HCT116 (cell line): ENCODE measurements around the gene CSRNP2. TPM values are rescaled to one million over a fixed set of nuclear protein-coding genes. Genes with fewer than 3 reads are reported as not detected.
A peak's percentile ranks its signal among the peaks of the same experiment; 100 is the strongest.

ENCODE experiments used
- ATAC-seq: fragments of 200-7000 bp; cut with Tn5 transposase; 2 replicates; pipeline ENCODE4 v1.9.1; 2020; ENCODE audit warnings: mild to moderate bottlenecking, moderate library complexity
- BruUV-seq: library from RNA; stranded (reverse); fragments of 400-500 nt; replicated peaks from 2 replicates; lab custom pipeline; 2021; lab: Mats Ljungman, UMichigan
- CTCF ChIA-PET: fragments of 300-600 bp; sonication (Branson Sonifier 250); formaldehyde crosslinking; loops from one replicate; lab custom pipeline; 2021; ENCODE audit warnings: antibody characterized with exemption; lab: Charles Lee
- POLR2A ChIA-PET: fragments of 300-600, 350-600 bp; sonication (Branson Sonifier 250); formaldehyde crosslinking; loops from one replicate; lab custom pipeline; 2021; ENCODE audit warnings: antibody characterized with exemption; lab: Charles Lee
- RAD21 ChIA-PET, 2 experiments: fragments of 300-600 bp; sonication (Branson Sonifier 250); formaldehyde crosslinking; loops; one replicate each; lab custom pipeline; 2023; ENCODE audit warnings: low total read pairs in 2 of 2; ENCODE audit not compliant: uncharacterized antibody in 2 of 2, unreplicated experiment in 2 of 2, low non-redundant PET in 1 of 2; lab: Charles Lee
- DNase-seq: peaks from one replicate; pipeline ENCODE4 v3.0.0-alpha.2; 2010; ENCODE audit warnings: low read depth, low spot score
- H2AFZ ChIP-seq: fragments of 200-600 bp; shearing (Covaris generic), sonication (generic); 2 replicates; pipeline ENCODE4 v1.6.1; 2017; ENCODE audit warnings: low read depth, mixed run types, mixed read lengths, antibody characterized with exemption, low read length; ENCODE audit not compliant: poor library complexity, severe bottlenecking
- H3K27ac ChIP-seq: 2 replicates; pipeline ENCODE4 v1.5.1; 2012; ENCODE audit warnings: low read depth, low read length
- H3K27me3 ChIP-seq: fragments of 200-600 bp; sonication (generic); 2 replicates; pipeline ENCODE4 v1.6.1; 2016; ENCODE audit warnings: mixed run types, low read length, mixed read lengths; ENCODE audit not compliant: insufficient read depth
- H3K36me3 ChIP-seq, 2 experiments: fragments of 200-500 bp in 1 of 2; fragments of 200-600 bp in 1 of 2; sonication (Bioruptor generic) in 1 of 2; sonication (generic) in 1 of 2; 2 replicates each; pipeline versions ENCODE4 v1.5.1 to v1.6.1; 2014 to 2016; ENCODE audit warnings: low read length in 2 of 2, inconsistent platforms in 1 of 2, mixed read lengths in 1 of 2, mixed run types in 1 of 2; ENCODE audit not compliant: insufficient read depth in 2 of 2, control insufficient read depth in 1 of 2
- H3K4me1 ChIP-seq, 2 experiments: fragments of 200-600 bp in 1 of 2; sonication (generic) in 1 of 2; 2 replicates each; pipeline versions ENCODE4 v1.5.1 to v1.6.1; 2012 to 2017; ENCODE audit warnings: low read length in 2 of 2, inconsistent platforms in 1 of 2, mild to moderate bottlenecking in 1 of 2, mixed read lengths in 1 of 2, mixed run types in 1 of 2, moderate library complexity in 1 of 2; ENCODE audit not compliant: insufficient read depth in 2 of 2, control insufficient read depth in 1 of 2
- H3K4me2 ChIP-seq: fragments of 200-600 bp; sonication (generic); 2 replicates; pipeline ENCODE4 v1.6.1; 2017; ENCODE audit warnings: mixed run types, low read length, mixed read lengths
- H3K4me3 ChIP-seq, 2 experiments: fragments of 200-600 bp in 1 of 2; sonication (generic) in 1 of 2; replicated peaks in 1 of 2; 2 replicates each; pipeline ENCODE4 v1.5.1; 2011 to 2016; ENCODE audit warnings: low read length in 2 of 2, control low read depth in 1 of 2, low read depth in 1 of 2, mild to moderate bottlenecking in 1 of 2, mixed read lengths in 1 of 2, mixed run types in 1 of 2
- H3K79me2 ChIP-seq: fragments of 200-600 bp; sonication (generic); 2 replicates; pipeline ENCODE4 v1.6.1; 2017; ENCODE audit warnings: mild to moderate bottlenecking, mixed run types, low read length, moderate library complexity, mixed read lengths; ENCODE audit not compliant: insufficient read depth
- H3K9ac ChIP-seq: fragments of 200-600 bp; sonication (generic); 2 replicates; pipeline ENCODE4 v1.6.1; 2016; ENCODE audit warnings: low read length, mixed read lengths
- H3K9me2 ChIP-seq: fragments of 200-600 bp; sonication (generic), shearing (Covaris generic); 2 replicates; pipeline ENCODE4 v1.6.1; 2017; ENCODE audit warnings: mixed run types, mild to moderate bottlenecking, moderate library complexity; ENCODE audit not compliant: insufficient read depth
- H3K9me3 ChIP-seq, 2 experiments: fragments of 200-500 bp in 1 of 2; fragments of 200-600 bp in 1 of 2; sonication (Bioruptor generic) in 1 of 2; sonication (generic) in 1 of 2; 2 replicates each; pipeline ENCODE4 v1.6.1; 2014 to 2017; ENCODE audit warnings: low read length in 2 of 2, mixed read lengths in 2 of 2, inconsistent platforms in 1 of 2, low read depth in 1 of 2, mild to moderate bottlenecking in 1 of 2, mixed run types in 1 of 2, moderate library complexity in 1 of 2; ENCODE audit not compliant: control insufficient read depth in 1 of 2, insufficient read depth in 1 of 2
- H4K20me1 ChIP-seq: fragments of 200-600 bp; sonication (generic), shearing (Covaris generic); 2 replicates; pipeline ENCODE4 v1.6.1; 2017; ENCODE audit warnings: mixed run types, mild to moderate bottlenecking, moderate library complexity; ENCODE audit not compliant: insufficient read depth
- CBX3 ChIP-seq: IDR thresholded peaks from 2 replicates; pipeline ENCODE4 v1.6.1; 2012; ENCODE audit warnings: low read depth
- EGR1 ChIP-seq: IDR thresholded peaks from 2 replicates; pipeline ENCODE4 v1.6.1; 2012; ENCODE audit warnings: low read depth
- ELF1 ChIP-seq: IDR thresholded peaks from 2 replicates; pipeline ENCODE4 v1.6.1; 2012; ENCODE audit warnings: low read depth, borderline replicate concordance
- EZH2 ChIP-seq: fragments of 200-600 bp; sonication (generic); IDR thresholded peaks from 2 replicates; pipeline ENCODE4 v1.6.1; 2017; ENCODE audit warnings: antibody characterized with exemption, mixed run types
- EZH2phosphoT487 ChIP-seq: fragments of 200-600 bp; IDR thresholded peaks from 2 replicates; pipeline ENCODE4 v1.6.1; 2018; ENCODE audit warnings: antibody characterized with exemption, borderline replicate concordance
- FOSL1 ChIP-seq: IDR thresholded peaks from 2 replicates; pipeline ENCODE4 v1.6.1; 2012; ENCODE audit warnings: low read depth
- POLR2A ChIP-seq: IDR thresholded peaks from 2 replicates; pipeline ENCODE4 v1.7.0; 2011; ENCODE audit warnings: borderline replicate concordance; ENCODE audit not compliant: insufficient read depth, insufficient read length; ENCODE audit errors: extremely low read depth
- POLR2AphosphoS5 ChIP-seq: IDR thresholded peaks from 2 replicates; pipeline ENCODE4 v1.6.1; 2011; ENCODE audit warnings: mild to moderate bottlenecking, low read depth, low read length, moderate library complexity
- SIN3A ChIP-seq: IDR thresholded peaks from 2 replicates; pipeline ENCODE4 v1.6.1; 2012; ENCODE audit warnings: low read depth
- SP1 ChIP-seq: IDR thresholded peaks from 2 replicates; pipeline ENCODE4 v1.6.1; 2012; ENCODE audit warnings: low read depth
- SRF ChIP-seq: IDR thresholded peaks from 2 replicates; pipeline ENCODE4 v1.6.1; 2012; ENCODE audit warnings: low read depth
- TCF7L2 ChIP-seq: IDR thresholded peaks from 2 replicates; pipeline ENCODE4 v1.7.0; 2011; ENCODE audit warnings: borderline replicate concordance, inconsistent platforms; ENCODE audit not compliant: insufficient read depth, insufficient read length; ENCODE audit errors: extremely low read depth
- YY1 ChIP-seq: IDR thresholded peaks from 2 replicates; pipeline ENCODE4 v1.6.1; 2011; ENCODE audit warnings: low read length, low read depth, moderate library complexity, mild to moderate bottlenecking; ENCODE audit not compliant: insufficient replicate concordance; ENCODE audit errors: extremely low read depth
- ZFX ChIP-seq: fragments of 450-650 bp; IDR thresholded peaks from 2 replicates; pipeline ENCODE4 v1.6.1; 2017
- intact Hi-C: fragments of 100-400 bp; cut with micrococcal nuclease; formaldehyde crosslinking; loops from 2 replicates; pipeline ENCODE4 v1.10.0; 2022
- total RNA-seq: library from RNA; stranded (reverse); gene quantifications from one replicate; pipeline ENCODE4 v1.2.1, GENCODE V29; 2021; ENCODE audit not compliant: unreplicated experiment
- TF ChIP-seq, protein P1 (sequence below): IDR thresholded peaks from 2 replicates; pipeline ENCODE4 v1.6.1; 2012; ENCODE audit warnings: low read depth
- TF ChIP-seq, protein P2 (sequence below): IDR thresholded peaks from 2 replicates; pipeline ENCODE4 v1.6.1; 2012
- TF ChIP-seq, protein P3 (sequence below), 3 experiments: fragments of 200-600 bp in 1 of 3; sonication (generic) in 1 of 3; IDR thresholded peaks in 2 of 3; conservative IDR thresholded peaks in 1 of 3; 2 replicates each; pipeline ENCODE4 v1.5.1; 2012 to 2017; ENCODE audit warnings: low read depth in 2 of 3, low read length in 2 of 3, antibody characterized with exemption in 1 of 3, borderline replicate concordance in 1 of 3, control low read depth in 1 of 3, mild to moderate bottlenecking in 1 of 3, mixed read lengths in 1 of 3, mixed run types in 1 of 3, moderate library complexity in 1 of 3; ENCODE audit not compliant: insufficient read depth in 1 of 3

Gene CSRNP2
- total RNA-seq, 1 experiment from 2014 or later: 19.0 TPM

DNA sequence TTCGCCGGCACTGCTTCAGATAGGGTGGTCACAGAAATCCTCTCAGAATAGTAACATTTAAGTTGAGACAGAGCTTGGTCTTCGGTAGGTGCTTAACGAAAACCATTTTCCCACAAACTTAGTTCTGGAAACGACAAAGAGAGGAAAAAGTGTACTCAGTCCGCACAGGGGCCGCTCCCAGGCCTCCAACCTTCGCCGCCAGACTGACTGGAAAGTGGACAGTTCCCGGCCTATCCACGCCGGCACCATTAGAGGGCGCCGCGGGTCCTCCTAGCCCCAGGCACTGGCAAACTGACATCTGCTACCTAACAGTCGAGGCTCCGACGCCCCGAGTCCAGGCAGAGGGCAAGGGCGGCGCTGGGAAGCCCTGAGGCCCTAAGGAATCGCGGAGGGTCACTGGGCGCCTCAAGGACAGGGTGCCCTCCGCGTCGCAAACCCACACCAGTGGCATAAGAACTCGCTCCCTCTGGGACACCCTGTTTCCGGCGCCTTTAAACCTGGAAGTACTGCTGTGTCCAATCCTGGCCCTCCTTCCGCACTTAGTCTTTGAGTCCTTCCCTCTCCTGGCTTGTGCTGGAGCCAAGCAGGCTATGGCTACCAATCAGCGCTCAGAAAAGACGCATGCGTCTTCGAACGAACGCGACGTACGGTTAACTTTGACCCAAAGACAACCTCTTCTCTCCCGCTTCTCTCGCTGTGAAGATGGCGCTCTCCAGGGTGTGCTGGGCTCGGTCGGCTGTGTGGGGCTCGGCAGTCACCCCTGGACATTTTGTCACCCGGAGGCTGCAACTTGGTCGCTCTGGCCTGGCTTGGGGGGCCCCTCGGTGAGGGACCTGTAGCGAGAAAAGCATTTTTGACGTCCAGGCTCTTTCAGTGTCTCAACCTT lies 35.5 kb downstream of the CSRNP2 start, which contains the start of gene LETMD1 (continued):
- TF ChIP-seq, protein P1, sequence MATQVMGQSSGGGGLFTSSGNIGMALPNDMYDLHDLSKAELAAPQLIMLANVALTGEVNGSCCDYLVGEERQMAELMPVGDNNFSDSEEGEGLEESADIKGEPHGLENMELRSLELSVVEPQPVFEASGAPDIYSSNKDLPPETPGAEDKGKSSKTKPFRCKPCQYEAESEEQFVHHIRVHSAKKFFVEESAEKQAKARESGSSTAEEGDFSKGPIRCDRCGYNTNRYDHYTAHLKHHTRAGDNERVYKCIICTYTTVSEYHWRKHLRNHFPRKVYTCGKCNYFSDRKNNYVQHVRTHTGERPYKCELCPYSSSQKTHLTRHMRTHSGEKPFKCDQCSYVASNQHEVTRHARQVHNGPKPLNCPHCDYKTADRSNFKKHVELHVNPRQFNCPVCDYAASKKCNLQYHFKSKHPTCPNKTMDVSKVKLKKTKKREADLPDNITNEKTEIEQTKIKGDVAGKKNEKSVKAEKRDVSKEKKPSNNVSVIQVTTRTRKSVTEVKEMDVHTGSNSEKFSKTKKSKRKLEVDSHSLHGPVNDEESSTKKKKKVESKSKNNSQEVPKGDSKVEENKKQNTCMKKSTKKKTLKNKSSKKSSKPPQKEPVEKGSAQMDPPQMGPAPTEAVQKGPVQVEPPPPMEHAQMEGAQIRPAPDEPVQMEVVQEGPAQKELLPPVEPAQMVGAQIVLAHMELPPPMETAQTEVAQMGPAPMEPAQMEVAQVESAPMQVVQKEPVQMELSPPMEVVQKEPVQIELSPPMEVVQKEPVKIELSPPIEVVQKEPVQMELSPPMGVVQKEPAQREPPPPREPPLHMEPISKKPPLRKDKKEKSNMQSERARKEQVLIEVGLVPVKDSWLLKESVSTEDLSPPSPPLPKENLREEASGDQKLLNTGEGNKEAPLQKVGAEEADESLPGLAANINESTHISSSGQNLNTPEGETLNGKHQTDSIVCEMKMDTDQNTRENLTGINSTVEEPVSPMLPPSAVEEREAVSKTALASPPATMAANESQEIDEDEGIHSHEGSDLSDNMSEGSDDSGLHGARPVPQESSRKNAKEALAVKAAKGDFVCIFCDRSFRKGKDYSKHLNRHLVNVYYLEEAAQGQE: peak; percentile 44
- TF ChIP-seq, protein P2, sequence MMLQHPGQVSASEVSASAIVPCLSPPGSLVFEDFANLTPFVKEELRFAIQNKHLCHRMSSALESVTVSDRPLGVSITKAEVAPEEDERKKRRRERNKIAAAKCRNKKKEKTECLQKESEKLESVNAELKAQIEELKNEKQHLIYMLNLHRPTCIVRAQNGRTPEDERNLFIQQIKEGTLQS: no peak
- no peak for TF ChIP-seq SRF

DNA sequence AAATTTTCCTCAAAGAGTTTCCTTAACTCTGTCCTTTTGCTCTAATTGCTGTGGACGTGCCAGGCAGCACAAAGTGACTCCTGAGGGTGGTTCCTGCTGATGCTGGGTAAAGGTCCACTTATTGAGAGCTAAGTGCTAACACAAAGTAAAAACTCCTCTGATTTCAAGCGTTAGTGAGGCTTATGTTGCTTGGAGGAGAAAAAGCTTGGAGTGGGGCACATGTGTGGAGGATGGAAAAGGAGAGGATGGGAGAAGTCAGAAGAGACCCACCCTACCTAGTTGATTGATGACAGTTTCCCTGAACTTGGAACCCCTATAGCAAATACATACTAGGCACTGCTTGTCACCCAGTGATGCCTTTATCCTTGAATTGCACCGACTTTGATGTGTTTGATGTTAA lies 47.1 kb downstream of the CSRNP2 start:
- no TSS peak for BruUV-seq
- H3K4me2 ChIP-seq: no peak overlapping the region
- H3K9ac ChIP-seq: no peak overlapping the region
- no peaks in the 10 kb centered on the region for H3K27me3 ChIP-seq
- H3K9me3 ChIP-seq: no peaks in the 10 kb centered on the region
- CTCF ChIA-PET: interaction anchor here (1.4 to 1.7 kb wide), 2 partner anchors 8 to 10 kb away, joined by 4 to 6 read pairs; partner anchors contain the start of gene SLC11A2
- intact Hi-C loops: no loop called here
- no peaks in the 10 kb centered on the region for H3K9me2 ChIP-seq
- POLR2A ChIA-PET: interaction anchor here (1.6 kb wide), 1 partner anchor 10 kb away, joined by 6 read pairs; the partner anchor contains the start of gene SLC11A2
- RAD21 ChIA-PET: no interaction called here
- no peaks in the 10 kb centered on the region for H3K36me3 ChIP-seq
- ATAC-seq: no peak
- peaks cover 27 to 33% of the 10 kb centered on the region in 2 experiments for H3K4me1 ChIP-seq
- no peak overlapping the region for H3K27ac ChIP-seq
- DNase-seq: no peak
- H3K79me2 ChIP-seq: no peaks in the 10 kb centered on the region
- H2AFZ ChIP-seq: no peak overlapping the region
- H4K20me1 ChIP-seq: no peaks in the 10 kb centered on the region
- H3K4me3 ChIP-seq: no peak overlapping the region
- no peak for TF ChIP-seq POLR2A
- TF ChIP-seq ELF1: no peak
- TF ChIP-seq SP1: no peak
- TF ChIP-seq TCF7L2: no peak
- TF ChIP-seq YY1: no peak
- TF ChIP-seq SRF: no peak
- TF ChIP-seq, protein P3, sequence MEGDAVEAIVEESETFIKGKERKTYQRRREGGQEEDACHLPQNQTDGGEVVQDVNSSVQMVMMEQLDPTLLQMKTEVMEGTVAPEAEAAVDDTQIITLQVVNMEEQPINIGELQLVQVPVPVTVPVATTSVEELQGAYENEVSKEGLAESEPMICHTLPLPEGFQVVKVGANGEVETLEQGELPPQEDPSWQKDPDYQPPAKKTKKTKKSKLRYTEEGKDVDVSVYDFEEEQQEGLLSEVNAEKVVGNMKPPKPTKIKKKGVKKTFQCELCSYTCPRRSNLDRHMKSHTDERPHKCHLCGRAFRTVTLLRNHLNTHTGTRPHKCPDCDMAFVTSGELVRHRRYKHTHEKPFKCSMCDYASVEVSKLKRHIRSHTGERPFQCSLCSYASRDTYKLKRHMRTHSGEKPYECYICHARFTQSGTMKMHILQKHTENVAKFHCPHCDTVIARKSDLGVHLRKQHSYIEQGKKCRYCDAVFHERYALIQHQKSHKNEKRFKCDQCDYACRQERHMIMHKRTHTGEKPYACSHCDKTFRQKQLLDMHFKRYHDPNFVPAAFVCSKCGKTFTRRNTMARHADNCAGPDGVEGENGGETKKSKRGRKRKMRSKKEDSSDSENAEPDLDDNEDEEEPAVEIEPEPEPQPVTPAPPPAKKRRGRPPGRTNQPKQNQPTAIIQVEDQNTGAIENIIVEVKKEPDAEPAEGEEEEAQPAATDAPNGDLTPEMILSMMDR (IDR thresholded peaks at IDR 0.05 in 2 of 3, conservative IDR thresholded peaks at IDR 0.05 in 1 of 3; ENCODE audit: borderline replicate concordance in 1 of 3, insufficient read depth in 1 of 3, low read depth in 2 of 3, low read length in 2 of 3): no peak
- TF ChIP-seq CBX3: no peak
- TF ChIP-seq EZH2phosphoT487: no peak
- no peak for TF ChIP-seq EGR1
- no peak for TF ChIP-seq SIN3A
- TF ChIP-seq EZH2: no peak
- no peak for TF ChIP-seq ZFX
- TF ChIP-seq POLR2AphosphoS5: no peak
- no peak for TF ChIP-seq FOSL1
